ENCODE data around the gene ACADS. TPM values are rescaled to one million over a fixed set of nuclear protein-coding genes. Genes with fewer than 3 reads are reported as not detected.

Gene ACADS
- total RNA-seq, 1 experiment from 2014 or later: 12.5 TPM

- Histone ChIP-seq H3K4me3 (ENCODE audit: low read depth, low read length) (peak overlapping the region; percentile 70), H3K9me3 (no peaks in the 10 kb centered on the region), H3K36me3 (ENCODE audit: control insufficient read depth, insufficient read depth, low read length) (no peaks in the 10 kb centered on the region; the same call in 1 of the 2 replicates), H3K4me1 (peaks cover 9% of the 10 kb centered on the region), H3K27me3 (replicated peaks; ENCODE audit: control insufficient read depth, insufficient read depth, low read length) (no peaks in the 10 kb centered on the region)
- BruUV-seq (replicated peaks): no TSS peak
- intact Hi-C loops (cut with micrococcal nuclease; ENCODE audit: unreplicated experiment): no loop called here
- H3K27ac Mint-ChIP-seq (ENCODE audit: unreplicated experiment): peak overlapping the region; percentile 45
- POLR2A ChIA-PET: interaction anchor here (0.5 to 0.8 kb wide), 7 partner anchors 15 to 529 kb away, joined by 3 to 19 read pairs (median 3); partner anchors contain the start of gene DYNLL1
- peaks cover 38% of the 10 kb centered on the region for H3K36me3 Mint-ChIP-seq (ENCODE audit: insufficient read depth, unreplicated experiment)
- peak in 1 of 2 experiments; percentile 55 for DNase-seq
- H3K27me3 Mint-ChIP-seq (ENCODE audit: insufficient read depth, unreplicated experiment): no peaks in the 10 kb centered on the region
- peak overlapping the region; percentile 80 for H3K4me3 Mint-ChIP-seq (ENCODE audit: unreplicated experiment)
- CTCF ChIA-PET: interaction anchor here (0.5 to 0.9 kb wide), 5 partner anchors 17 to 125 kb away, joined by 3 to 9 read pairs (median 4); partner anchors contain the start of gene CABP1
- peaks cover 11% of the 10 kb centered on the region for H3K4me1 Mint-ChIP-seq (ENCODE audit: low read depth, unreplicated experiment)
- no peaks in the 10 kb centered on the region for H3K9me3 Mint-ChIP-seq (ENCODE audit: unreplicated experiment)
- TF ChIP-seq CTCF (IDR thresholded peaks at IDR 0.05; ENCODE audit: insufficient read depth in 1 of 2, low read depth in 1 of 2, low read length in 1 of 2, severe bottlenecking in 1 of 2, unreplicated experiment in 1 of 2): no peak
These were observed 14.8 kb upstream of the ACADS start for GRCh38 chr12:120710805-120711296.

- Histone ChIP-seq H3K4me1 (peaks cover 9% of the 10 kb centered on the region), H3K4me3 (ENCODE audit: low read depth, low read length) (peak overlapping the region; percentile 70), H3K9me3 (no peaks in the 10 kb centered on the region), H3K27me3 (replicated peaks; ENCODE audit: control insufficient read depth, insufficient read depth, low read length) (no peaks in the 10 kb centered on the region), H3K36me3 (ENCODE audit: control insufficient read depth, insufficient read depth, low read length) (no peaks in the 10 kb centered on the region; the same call in none of the 2 replicates)
- no peak for TF ChIP-seq CTCF (IDR thresholded peaks at IDR 0.05; ENCODE audit: insufficient read depth in 1 of 2, low read depth in 1 of 2, low read length in 1 of 2, severe bottlenecking in 1 of 2, unreplicated experiment in 1 of 2)
- Mint-ChIP-seq H3K27me3 (ENCODE audit: insufficient read depth, unreplicated experiment) (no peaks in the 10 kb centered on the region), H3K27ac (ENCODE audit: unreplicated experiment) (peak overlapping the region; percentile 45), H3K9me3 (ENCODE audit: unreplicated experiment) (no peaks in the 10 kb centered on the region), H3K4me1 (ENCODE audit: low read depth, unreplicated experiment) (peaks cover 6% of the 10 kb centered on the region), H3K36me3 (ENCODE audit: insufficient read depth, unreplicated experiment) (peaks cover 44% of the 10 kb centered on the region), H3K4me3 (ENCODE audit: unreplicated experiment) (peak overlapping the region; percentile 80)
- ChIA-PET CTCF (interaction anchor here (0.6 to 0.8 kb wide), 2 partner anchors 11 to 229 kb away, joined by 3 read pairs; no protein-coding TSS in a partner anchor), POLR2A (interaction anchor here (0.7 kb wide), 1 partner anchor 62 kb away, joined by 9 read pairs; no protein-coding TSS in a partner anchor)
- DNase-seq: no peak
- intact Hi-C loops (cut with micrococcal nuclease; ENCODE audit: unreplicated experiment): no loop called here
- no TSS peak for BruUV-seq (replicated peaks)
These were observed 14.2 kb upstream of the ACADS start for GRCh38 chr12:120711411-120711810.

- Histone ChIP-seq H3K27me3 (replicated peaks; ENCODE audit: control insufficient read depth, insufficient read depth, low read length) (no peaks in the 10 kb centered on the region), H3K4me3 (ENCODE audit: low read depth, low read length) (no peak overlapping the region), H3K9me3 (no peaks in the 10 kb centered on the region), H3K36me3 (ENCODE audit: control insufficient read depth, insufficient read depth, low read length) (no peaks in the 10 kb centered on the region; the same call in none of the 2 replicates), H3K4me1 (peaks cover 9% of the 10 kb centered on the region)
- Mint-ChIP-seq H3K27me3 (ENCODE audit: insufficient read depth, unreplicated experiment) (no peaks in the 10 kb centered on the region), H3K4me1 (ENCODE audit: low read depth, unreplicated experiment) (peaks cover 6% of the 10 kb centered on the region), H3K36me3 (ENCODE audit: insufficient read depth, unreplicated experiment) (peaks cover 49% of the 10 kb centered on the region), H3K27ac (ENCODE audit: unreplicated experiment) (no peak overlapping the region), H3K9me3 (ENCODE audit: unreplicated experiment) (no peaks in the 10 kb centered on the region), H3K4me3 (ENCODE audit: unreplicated experiment) (no peak overlapping the region)
- ChIA-PET CTCF (no interaction called here), POLR2A (no interaction called here)
- no peak for TF ChIP-seq CTCF (IDR thresholded peaks at IDR 0.05; ENCODE audit: insufficient read depth in 1 of 2, low read depth in 1 of 2, low read length in 1 of 2, severe bottlenecking in 1 of 2, unreplicated experiment in 1 of 2)
- intact Hi-C loops (cut with micrococcal nuclease; ENCODE audit: unreplicated experiment): no loop called here
- no TSS peak for BruUV-seq (replicated peaks)
- DNase-seq: no peak
These were observed 13.0 kb upstream of the ACADS start for GRCh38 chr12:120712610-120713009.

All from Caco-2 (cell line).